ENCODE data around the gene FAM241B.

Gene FAM241B

DNA sequence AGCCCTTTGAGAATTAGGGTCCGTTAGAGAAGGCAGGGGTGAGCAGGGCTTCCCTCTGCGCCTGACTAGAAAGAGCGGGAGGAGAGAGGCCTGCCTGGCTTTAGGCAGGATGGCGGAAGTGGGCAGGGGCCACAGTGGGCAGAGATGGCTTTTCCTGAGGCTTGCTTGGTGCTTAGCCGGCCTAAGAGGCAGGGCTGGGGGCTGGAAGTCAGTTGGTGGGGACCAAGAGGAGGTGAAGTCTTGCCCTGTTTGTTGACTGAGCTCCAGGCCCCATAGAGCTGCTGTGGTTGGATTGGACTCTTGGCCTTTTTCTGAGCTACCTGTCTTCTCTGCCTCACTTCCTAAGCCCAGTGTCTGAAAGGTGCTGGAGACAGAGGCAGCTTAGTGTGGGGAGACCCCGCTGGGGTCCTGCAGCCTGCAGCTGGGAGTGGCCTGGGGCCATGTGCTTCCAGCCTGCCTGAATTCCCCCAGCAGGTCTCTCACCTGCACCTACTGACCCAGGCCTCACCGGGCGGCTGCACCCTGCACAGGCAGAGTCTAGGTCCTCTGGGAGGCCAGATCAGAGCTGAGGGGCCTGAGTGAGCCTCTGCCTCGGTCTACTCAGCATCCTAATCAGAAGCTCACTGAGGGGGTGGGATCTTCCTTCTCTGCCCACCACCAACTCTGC, 4.8 kb downstream of the FAM241B start:
- DNase-seq, result no peak

DNA sequence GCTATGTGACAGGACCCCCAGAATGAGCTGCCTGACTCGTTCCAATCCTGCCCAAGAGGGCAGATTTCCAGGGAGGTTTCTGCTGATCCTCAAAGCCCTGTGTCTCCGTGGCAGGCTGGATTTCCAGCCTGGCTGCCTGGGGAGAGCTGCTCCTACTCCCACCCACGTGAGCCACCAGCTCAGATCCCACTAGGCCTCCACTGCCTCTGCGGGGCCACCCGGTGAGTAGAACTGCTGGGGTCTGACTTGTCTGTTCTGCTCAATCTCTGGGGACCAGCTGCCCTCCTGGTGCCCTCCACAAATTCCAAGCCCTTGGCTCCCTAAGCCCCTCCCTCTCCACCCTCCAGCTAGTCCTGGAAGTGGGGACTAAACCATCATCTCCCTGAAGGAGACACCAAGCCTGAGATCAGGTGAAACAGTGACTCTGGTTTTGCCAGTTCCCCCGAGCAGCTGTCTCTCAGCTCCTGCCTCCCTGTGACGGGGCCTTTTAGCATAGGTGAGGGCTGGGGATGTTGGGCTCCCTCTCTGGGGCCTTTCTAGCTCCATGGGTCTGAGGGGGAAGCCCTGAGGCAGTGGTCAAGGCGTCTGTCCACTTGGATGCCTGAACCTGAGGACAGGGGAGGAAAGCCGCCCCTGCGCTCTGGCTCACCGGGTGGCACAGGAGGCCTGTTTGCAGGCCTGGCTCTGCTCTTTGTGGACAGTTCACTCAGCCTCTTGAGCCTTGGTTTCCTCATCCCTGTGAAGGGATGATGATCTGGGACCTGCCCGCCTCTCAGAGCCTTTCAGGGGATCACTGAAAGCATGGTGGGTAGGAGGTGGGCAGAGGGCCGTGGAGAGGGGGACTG, 5.6 kb downstream of the FAM241B start:
- no peak for DNase-seq

DNA sequence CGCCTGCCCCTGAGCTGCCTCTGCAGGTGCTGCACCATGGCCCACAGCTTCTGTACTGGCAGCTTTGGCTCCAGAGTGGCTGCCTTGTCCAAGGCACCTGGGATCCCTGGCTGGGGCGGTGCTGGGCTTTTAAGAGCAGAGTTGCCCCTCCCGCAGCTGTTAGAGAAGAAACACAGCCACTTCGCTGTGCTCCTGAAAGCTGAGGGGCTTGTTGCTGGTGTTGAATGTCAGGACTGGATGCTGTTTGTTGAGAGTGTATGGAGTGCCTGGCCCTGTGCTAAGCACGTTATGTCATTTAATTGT, 6.2 kb downstream of the FAM241B start:
- DNase-seq, result no peak

DNA sequence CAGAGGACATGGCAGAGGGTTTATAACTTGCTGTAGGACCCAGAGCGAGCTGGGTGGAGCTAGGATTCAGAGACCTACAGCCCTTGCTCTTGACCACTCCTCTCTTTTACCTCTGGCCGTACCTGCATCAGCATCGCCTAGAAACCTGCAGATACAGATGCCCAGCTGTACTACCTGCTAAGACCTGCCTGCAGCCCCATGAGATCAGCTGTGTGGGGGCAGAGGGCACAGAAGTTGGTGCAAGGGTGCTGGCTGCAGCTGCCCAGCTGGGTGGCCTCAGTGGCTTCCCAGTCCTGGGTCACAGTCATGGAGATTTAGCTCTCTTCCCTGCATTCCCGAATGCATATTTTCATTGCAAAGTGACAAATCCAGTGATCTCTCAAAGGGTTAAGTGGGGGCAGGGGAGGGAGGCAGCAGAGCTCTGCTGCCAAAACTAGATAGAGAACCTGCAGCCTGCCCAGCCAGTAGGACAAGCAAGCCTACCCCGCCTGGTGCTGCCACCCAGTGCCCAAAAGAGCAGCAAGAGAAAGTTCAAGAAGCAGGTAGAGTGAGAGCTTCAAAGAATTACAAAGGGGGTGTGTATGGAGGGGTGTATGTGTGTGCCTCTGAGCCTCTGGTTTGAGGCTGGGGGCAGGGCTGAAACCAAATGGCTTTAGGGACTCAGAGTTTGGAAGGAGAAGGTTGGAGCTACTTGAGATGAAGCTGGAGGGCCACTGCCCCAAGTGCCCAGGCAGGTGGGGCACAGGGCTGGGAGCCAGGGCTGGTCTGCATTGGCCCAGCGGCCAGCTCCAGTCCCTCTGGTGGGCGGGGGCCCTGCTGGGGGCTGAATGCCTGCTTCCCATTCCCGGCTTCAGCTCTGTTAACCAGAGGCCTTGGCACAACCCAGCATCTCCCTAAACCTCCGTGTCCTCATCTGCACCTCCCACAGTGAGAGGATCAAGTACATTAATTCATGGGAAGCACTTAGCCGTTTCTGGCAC, 6.9 kb downstream of the FAM241B start:
- DNase-seq, result no peak

DNA sequence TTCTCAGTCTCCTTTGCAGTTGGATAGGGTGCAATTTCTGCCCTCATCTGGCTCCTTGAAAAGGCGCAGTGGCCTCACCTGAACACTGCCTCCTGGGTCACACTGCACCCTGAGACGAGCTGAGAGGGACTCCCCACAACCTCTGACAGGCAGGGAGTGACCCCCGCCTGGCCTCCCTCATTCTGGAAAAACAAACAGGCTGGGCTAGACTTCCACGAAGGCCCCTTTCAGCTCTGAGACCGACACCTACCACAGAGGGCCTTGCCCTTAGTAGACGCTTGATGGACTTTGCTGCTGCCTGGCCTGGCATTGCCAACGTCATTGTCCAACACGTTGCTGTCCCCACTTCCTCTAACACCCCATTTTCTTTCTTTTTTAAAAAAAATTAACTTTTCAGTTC, 8.6 kb downstream of the FAM241B start:
- DNase-seq, result no peak

DNA sequence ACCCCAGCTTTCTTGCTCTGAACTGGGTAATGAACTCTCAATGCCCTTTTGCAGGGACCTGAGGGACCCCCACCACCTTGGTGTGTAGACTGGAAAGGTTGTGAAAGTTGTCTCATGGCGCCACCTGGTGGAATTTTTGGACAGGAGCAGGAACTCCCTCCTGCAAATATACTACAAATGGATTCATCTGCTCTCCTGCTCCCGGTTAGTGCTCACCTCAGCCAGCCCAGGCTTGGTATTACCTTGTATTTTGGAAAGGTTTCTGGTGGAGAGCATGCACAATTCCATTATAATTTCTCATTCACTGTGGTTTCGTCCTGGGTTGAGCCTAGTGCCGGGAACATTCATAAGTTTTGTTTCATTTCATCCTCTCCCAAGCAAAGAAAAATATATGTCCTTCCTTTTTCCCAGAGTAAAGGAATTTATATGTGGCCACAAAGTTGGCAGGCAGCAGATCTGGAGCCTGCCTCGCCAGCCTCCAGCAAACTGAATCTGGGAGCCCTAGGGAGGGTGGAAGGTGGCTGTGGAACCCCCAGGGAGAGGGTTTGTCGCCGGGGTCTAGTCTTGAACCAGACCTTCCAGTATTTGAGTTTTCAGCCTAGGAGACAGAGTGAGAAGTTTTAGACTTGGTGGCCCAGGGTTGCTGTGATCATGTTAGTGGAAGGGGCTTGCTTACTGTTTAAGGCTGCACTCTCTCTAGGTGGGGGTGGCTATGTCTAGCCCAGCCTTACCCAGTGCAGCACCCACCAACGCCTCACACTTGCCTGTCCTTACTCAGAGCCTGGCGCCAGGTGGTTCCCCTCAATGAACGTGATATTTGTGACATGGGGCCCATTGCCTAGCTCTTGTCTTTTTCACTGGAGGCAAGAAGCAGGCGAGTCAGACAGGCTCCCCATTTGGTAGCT, 9.5 kb downstream of the FAM241B start:
- peak; percentile 25 for DNase-seq

DNA sequence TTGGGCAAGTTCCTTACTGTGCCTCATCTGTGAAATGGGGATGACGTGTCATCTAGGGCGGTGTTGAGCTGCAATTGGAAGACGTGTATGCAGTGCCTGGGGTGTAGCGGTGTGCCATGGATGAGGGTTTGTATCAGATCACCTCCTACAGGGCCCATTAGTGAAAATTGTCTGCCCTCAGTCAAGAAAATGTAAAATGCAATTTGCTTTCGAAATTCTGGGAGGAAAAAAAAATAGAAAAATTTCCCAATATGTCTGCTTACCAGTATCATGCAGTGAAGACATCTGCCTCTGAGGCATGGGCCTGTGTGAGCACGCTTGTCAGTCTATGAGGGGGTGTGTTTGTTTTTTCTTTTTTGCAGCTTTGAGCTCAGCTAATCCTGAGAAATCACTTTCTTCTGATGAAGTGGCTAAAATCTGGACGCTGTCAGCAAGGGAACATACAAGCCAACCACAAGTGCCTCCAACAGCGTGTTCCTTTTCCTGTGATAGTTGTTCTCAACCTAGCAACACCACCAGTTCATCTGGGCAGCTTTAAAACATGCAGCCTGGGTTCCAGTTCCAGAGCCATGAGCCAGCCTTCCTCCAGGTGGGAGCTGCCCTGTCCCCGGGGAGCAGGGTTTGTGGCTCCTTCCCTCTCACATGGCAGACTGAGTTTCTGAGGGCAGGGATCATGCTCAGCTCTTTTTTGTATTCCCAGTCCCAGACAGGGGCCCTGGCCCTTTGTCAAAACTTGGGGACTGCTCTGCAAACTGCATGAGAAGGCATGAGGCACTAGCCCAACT, 10.3 kb downstream of the FAM241B start:
- DNase-seq, result no peak

DNA sequence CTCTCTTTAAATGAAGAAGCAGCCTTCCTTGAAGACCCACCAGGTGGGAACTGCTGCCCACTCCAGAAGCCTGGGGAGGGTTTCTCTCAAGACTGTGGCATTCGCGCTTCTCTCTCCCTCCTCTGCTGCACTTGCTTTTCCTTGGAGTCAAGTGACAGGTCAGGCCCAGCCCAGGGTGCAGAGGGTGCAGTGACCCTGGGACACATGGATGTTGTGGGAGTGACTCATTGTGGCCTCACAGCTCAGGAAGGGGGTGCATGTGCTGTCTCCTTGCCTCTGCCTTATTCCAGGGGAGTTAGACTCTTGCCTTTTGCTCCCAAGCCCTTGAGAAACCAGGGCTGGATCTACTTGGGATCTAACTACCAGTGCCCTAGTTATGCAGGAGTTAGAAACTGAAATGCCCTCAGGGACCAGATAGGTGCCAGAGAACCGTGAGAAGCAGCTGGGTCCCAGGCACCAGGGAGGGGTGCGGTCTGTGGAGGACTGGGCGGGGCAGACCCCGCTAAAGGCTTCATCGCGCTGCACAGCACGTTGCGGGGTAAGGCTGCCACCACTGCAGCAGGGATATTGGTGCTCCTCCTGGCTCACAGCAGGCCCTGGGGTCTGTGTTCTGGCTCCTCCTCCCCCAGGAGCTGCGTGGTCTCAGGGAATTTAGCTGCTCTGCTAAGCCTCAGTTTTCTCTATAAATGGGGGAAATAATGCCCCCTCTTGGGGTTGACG, 11.4 kb downstream of the FAM241B start:
- DNase-seq, result no peak

DNA sequence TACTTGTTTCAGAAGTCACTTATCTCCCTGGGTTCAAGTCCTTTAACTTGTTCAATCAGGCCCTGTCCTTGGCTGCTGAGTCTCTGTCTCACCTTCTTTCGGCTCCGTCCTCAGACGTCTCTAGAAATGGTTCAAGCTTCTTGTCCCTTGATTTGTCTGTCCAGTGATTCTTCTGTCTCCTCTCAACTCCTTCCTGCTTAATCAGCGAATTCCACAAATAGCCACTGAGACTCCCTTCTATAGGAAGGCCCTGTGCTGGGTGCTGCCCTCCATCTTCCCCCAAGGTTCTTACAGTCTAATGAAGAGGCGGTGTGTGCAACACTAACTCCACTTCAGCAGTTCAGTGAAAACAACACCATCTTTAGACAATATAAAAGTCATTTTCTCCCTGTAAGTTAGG, 12.7 kb downstream of the FAM241B start:
- no peak for DNase-seq

DNA sequence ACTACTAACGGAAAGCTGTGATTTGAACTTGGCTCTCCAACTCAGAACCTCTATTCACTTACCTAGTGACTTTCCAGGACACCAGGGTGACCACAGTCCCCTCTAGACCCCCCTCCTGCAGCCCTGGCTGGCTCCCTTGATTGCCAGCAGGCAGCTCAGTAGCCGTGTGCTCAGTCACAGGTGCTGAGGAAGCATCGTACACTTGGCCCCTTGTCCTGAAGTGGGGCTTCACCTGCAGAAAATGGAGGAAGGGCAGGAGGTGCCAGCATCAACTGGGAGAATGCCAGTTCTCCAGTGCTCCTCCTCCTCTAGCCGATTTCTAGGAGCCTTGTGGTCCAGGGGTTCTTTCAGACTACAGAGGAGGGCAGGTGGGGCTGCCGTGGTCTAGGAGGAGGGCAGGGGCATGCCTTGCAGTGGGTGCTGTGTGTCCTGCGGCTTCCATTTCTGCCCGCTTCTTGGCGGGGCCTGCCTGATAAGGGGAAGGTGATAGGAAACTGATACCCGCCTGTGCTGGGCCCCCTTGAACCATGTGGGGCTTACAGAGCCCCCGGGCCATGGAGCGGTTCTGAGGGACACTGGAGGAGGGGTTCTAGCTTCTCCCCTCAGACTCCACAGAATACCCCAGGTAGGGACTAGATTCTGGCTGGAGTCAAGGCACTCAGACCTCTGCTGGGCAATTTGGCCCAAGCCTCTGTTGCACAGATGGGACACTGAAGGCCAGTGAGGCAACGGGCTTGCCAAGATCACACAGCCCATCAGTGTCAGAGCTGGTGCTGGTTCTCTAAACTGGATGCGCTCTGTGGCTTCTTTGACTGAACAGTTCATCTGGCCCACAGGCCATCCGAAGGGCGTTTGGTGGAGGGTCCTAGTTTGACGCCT, 14.0 kb downstream of the FAM241B start:
- no peak for DNase-seq

DNA sequence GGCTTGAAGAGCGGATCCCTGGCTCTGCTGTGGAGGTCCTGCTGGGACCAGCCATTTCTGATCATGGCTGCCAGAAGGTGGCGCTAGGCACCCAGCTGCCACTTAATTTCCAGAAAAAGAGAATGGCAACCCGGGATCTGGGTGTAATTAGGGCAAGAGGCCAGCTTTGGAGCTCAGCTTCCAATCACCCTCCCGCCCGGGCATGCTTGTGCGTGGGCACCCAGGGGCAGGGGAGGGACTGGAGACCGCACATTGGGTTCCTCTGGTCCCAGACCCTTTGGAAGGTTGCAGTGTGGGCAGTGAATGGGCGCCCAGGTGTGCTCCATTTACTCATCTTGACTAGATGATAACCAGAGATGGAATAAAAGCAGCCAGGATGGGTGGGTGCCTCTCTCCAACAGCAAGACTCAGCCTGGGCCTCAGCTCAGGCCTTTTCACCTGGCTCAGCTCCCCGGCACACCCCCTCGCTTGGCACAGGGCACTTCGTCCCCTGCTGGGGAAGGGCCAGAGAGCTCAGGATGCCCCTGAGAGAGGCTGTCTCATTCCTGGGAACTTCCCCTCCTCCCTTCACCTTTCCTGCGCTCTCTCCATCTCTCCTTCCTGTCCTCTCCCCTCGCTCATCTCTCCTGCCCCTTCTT, 14.7 kb downstream of the FAM241B start:
- peak; percentile 24 for DNase-seq

DNA sequence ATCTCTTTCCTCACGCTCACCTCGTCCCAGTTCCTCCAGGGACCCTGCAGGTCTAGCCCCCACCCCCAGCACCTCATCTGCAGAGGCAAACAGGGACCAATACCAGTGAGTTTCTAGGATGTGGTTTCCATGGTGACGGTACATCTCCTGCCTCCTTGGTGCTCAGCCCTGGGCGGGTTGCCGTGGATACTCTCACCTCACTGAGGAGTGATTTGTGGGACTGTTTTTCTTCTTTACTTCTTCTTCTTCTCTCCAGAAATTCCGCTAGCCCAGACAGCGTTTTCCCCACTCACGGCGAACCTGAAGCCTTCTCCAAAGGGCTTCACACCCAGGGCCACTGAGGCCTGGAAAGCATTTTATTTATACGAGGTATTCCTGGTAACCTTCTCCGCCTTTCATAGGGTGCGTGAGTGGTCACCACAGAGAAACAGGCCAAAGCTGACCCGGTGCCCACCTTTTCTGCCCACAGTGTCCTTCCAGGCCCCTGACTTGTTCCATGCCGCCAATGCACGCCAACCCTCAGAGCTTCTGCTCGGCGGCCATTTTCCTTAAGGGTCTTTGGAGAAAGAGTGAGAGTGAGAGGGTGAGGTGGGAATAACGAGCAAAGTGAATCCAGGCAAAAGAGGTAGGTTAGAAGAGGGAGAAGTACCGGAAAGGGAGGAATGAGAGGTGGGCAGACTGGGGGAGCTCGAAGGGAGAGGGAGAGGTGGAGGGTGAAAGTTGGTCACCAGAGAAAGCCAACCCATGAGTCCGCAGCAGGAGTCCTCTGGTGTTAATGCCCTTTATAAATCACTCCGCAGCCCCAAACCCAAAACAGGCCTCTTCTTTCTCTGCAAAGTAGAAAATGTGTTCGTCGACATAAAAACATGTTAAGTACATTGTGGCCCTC, 15.5 kb downstream of the FAM241B start:
- DNase-seq, result no peak

DNA sequence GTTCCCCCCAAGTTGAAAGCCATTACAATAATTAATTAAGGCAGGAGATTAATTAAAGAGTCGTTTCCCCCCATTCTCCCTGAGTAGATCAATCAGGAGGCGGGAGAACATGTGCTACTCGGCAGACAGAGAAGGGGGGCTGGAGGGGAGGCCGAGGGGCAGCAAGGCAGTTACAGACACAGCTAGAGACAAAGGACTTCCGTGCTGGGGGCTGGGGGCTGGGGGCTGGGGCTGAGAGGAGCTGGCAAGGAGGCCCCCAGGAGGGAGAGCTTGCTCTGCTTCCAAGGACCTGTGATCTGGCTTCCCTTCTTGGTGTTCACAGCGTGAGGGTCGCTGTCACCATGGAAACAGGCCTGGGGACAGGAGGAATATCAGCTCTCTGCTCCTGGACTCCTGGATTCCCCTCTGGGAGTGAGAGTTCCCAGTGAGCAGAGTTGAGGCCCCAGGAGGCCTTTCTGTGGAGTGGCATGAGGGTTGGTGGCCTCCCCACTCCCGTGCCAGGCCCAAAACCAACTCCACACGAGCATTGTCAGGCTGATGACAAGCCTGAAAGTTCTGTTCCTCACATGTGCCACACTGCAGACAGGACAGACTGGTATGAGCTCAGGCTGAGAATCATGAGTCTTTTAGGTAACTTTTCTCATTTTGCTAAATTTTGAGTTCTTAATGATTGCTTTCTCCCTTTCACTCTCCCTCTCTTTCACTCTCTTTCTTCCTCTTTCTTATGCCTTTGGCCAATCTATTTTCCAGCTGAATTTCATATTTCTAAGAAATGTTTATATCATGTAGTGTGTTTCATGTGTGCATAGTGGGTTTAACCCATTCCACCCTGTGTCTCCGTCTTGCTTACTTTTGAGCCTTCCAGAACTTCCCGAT, 16.4 kb downstream of the FAM241B start:
- no peak for DNase-seq

DNA sequence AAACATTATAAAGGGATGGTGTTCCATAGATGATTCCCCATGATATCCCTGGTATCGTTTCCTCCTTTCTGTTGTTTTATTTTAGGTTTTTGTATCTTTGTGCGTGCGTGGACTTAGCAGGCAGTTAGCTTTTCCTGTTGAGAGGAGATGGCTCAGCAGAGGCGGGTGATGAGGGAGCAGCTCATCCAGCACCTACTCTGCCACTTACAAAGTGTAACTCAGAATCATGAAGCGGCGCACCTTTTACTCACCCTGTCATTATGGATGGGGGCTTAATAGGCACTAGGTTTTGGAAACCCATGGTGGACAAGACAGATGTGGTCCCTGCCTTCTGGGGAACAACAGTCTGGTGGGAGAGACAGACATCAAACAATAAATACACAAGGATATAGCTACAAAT, 17.1 kb downstream of the FAM241B start:
- DNase-seq, result no peak

DNA sequence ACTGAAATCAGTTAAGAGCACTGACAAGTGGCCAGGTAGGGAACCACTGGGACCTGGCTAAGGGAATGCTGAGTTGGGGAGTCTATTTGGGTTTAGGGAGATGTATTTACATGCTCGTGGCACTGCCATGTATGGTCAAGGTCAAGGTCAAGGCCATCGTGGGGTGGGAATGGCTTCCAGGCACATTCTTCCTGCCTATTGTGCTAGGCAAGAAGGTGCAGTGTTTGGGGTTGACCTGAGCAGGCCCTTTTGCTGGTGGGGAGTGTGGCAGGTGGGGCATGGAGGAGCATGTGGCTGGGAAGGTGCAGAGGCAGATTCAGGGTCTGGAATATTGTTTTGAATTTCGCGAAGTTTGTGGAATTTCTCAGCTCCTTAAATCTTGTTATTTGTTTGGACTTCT, 17.8 kb downstream of the FAM241B start:
- DNase-seq, result no peak

DNA sequence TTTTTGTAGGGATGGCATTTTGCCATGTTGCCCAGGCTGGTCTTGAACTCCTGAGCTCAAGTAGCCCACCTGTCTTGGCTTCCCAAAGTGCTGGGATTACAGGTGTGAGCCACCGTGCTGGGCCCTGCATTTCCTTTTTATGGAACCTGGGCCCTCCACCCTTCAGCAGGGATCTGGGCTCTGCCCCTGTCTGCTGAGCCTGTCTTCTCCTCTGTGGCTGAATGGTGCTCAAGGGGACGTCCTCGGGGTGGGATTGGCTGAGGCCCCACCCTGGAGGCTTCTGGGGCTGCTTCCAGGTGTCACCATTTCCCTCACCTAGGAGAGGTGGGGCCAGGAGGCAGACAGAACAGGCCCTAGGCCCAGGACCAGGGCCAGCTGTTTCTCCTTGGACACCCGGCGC, 18.4 kb downstream of the FAM241B start:
- no peak for DNase-seq

Data from NCI-H1092 treated with DMSO at 0.1 percent for 48 hours (cell line).